Activated naive CD8-positive, alpha-beta T cell (primary cell): ENCODE data around the gene GPS1.

Source experiments
- H3K27ac Mint-ChIP-seq: one replicate; pipeline ENCODE4 v1.8.0; 2021; ENCODE audit warnings: mixed read lengths
- H3K27me3 Mint-ChIP-seq: one replicate; pipeline ENCODE4 v1.8.0; 2021; ENCODE audit warnings: mixed read lengths
- H3K36me3 Mint-ChIP-seq: one replicate; pipeline ENCODE4 v1.8.0; 2021; ENCODE audit warnings: mixed read lengths
- H3K4me1 Mint-ChIP-seq: one replicate; pipeline ENCODE4 v1.8.0; 2021; ENCODE audit warnings: low read depth, mixed read lengths
- H3K4me3 Mint-ChIP-seq: one replicate; pipeline ENCODE4 v1.8.0; 2021; ENCODE audit warnings: mild to moderate bottlenecking, mixed read lengths
- H3K9me3 Mint-ChIP-seq: one replicate; pipeline ENCODE4 v1.8.0; 2021; ENCODE audit warnings: low read depth, mixed read lengths

Gene GPS1

DNA sequence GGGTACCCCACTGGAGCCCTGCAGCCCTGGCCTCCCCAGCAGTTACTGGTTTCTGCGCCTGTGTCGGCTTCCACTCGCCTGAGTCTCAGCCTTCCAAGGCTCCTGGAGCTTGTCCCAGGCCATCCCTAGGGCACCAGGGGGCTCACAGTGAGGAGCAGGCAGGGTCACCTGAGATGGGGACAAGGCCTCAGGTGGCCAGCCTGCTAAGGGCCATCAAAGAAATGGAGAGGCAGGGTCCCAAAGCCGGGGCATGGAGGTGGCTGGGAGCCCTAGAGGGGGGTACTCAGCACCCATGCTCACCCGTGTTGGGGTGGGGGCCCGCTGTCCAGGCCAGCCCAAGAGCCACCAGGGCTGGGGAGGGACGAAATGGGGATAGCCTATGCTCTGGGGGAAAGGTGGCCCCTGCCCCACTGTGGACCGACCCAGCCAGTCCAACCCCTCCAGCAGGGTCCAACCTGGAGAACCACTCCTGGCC lies 45.0 kb downstream of the GPS1 start:
- Mint-ChIP-seq H3K27ac (no peak overlapping the region), H3K36me3 (no peaks in the 10 kb centered on the region), H3K4me1 (peaks cover 8% of the 10 kb centered on the region), H3K27me3 (no peaks in the 10 kb centered on the region), H3K9me3 (no peaks in the 10 kb centered on the region), H3K4me3 (peak overlapping the region; percentile 79)

DNA sequence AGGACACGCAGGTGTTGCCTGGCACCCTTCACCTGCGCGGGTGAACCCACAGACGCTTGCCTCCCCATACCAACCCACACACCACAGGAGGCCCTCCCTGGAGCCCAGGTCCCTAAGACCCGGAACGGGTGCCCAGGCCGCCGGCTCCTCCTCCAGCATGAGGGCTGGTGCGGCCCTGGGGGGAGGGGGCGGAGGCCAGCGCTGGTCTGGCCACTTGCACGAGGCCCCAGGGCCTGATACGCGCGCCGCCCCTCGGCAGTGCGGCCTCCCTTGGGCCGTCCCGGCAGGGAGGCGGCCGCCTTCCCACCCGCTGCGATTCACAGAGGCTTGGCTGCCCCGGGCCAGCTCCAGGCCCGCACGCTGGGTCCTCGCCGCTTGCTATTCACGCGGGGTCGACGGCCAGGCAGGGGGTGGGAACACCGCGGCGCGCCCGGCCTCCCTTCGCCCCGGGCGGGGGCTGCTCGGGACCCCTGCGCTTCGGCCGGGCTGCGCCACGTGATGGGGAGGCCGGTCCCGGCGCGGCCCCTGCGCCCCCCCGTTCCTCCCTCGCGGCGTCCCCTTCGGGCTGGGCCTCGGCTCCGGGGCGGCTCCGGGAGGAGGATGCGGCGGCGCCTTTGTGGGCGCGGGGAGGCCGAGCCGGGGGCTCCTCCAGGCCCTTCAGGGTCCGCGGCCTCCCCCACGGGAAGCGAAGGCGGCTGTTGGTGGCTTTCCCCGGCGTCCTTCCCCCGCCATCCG lies 45.7 kb downstream of the GPS1 start:
- Mint-ChIP-seq H3K36me3 (no peaks in the 10 kb centered on the region), H3K4me3 (peak overlapping the region; percentile 79), H3K9me3 (no peaks in the 10 kb centered on the region), H3K27me3 (no peaks in the 10 kb centered on the region), H3K27ac (no peak overlapping the region), H3K4me1 (peaks cover 8% of the 10 kb centered on the region)

DNA sequence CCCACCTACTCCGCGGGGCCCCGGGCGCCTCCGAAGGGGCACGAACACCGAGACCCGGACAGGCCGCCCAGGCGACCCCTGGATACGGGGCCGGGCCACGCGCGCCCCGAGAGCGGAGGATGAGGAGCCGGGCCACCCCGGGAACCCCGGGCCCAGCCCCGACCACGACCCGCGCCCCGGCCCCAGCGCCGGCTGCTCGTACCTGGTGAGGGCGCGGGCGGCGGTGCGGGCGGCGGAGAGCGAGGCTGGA lies 46.1 kb downstream of the GPS1 start:
- Mint-ChIP-seq H3K4me3 (peak overlapping the region; percentile 40), H3K4me1 (peaks cover 8% of the 10 kb centered on the region), H3K27ac (no peak overlapping the region), H3K36me3 (no peaks in the 10 kb centered on the region), H3K9me3 (no peaks in the 10 kb centered on the region), H3K27me3 (no peaks in the 10 kb centered on the region)

DNA sequence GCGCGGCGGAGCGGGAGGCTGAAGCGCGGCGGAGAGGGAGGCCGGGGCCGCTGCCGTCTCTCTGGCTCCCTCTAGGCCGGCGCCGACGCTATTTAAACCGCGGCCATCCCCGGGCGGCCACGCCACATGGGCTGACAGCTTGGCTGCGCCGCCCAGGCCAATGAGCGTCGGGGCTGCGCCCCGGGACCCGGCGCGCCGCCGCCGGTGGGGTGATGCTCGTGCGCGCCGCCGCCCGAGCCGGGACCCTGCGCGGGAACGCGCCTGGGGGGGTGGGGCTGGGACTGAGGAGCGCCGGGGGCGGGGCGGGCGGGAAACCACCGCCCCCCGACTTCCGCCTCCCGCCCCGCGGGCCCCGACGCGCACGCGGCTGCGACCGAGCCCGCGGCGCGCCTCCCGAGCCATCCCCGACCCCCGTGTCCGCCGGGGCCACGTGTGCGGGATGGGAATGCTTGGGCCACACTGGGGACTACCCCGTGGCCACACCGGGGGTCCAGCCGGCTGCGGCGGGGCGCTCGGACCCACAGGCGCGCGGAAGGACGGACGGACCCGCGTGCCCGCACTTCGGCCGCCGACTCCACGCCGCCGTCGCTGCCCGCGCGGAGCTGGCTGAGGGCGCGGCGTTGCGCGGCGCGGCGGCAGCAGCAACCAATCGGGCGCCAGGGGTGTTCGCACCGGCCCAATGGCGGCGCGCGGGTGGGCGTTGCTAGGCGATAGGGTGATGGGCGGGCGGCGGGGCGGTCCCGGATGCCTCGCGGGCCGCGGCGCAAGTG lies 46.7 kb downstream of the GPS1 start, which contains the start of gene FASN:
FASN (minus strand) TSS at position 68 of the 770 bp plus-strand sequence. CDS start 1,791 bp downstream, outside the sequence.
- Mint-ChIP-seq H3K9me3 (no peaks in the 10 kb centered on the region), H3K27me3 (no peaks in the 10 kb centered on the region), H3K4me3 (peak within 1 kb of the TSS; percentile 79), H3K4me1 (peaks cover 8% of the 10 kb centered on the region), H3K36me3 (no peaks in the 10 kb centered on the region), H3K27ac (no peak within 1 kb of the TSS)

DNA sequence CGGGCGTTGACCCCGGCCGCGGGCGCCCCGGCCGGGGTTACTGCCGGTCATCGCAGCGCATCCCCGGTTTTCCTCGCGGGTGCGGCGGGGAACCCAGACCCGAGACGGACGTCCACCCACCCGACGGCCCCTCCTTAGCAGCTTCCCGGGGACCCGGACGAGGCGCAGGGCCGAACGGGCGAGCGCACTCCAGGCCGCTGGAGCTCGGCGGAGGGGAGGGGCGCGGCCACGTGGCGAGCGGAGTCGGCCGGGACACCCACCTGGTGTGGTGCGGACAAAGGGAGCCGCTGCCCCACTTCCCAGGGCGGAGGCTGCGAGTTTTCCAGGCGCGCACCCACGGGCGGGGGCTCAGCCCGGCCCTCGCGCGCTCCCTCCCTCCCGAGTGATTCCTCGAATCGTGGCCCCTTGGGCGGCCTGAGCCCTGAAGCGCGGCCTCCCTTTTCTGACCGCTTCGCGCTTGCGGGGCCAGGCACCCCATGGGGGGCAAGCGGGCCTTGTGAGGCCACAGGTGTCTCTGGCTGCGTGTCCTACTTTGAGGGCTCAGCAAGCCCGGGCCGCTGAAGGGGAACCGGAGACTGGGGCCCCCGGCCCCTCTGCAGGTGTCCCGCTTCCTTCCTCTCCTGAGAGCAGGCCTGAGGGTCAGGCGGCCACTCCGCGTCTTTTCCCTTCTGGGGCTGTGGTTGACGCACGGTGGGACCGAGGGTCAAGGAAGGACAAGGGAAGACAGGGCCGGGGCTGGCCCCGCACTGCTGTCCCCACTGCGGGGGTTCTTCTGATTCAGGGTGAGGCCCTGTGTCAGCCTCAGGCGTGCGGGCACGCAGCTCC lies 47.5 kb downstream of the GPS1 start:
- no peaks in the 10 kb centered on the region for H3K9me3 Mint-ChIP-seq

DNA sequence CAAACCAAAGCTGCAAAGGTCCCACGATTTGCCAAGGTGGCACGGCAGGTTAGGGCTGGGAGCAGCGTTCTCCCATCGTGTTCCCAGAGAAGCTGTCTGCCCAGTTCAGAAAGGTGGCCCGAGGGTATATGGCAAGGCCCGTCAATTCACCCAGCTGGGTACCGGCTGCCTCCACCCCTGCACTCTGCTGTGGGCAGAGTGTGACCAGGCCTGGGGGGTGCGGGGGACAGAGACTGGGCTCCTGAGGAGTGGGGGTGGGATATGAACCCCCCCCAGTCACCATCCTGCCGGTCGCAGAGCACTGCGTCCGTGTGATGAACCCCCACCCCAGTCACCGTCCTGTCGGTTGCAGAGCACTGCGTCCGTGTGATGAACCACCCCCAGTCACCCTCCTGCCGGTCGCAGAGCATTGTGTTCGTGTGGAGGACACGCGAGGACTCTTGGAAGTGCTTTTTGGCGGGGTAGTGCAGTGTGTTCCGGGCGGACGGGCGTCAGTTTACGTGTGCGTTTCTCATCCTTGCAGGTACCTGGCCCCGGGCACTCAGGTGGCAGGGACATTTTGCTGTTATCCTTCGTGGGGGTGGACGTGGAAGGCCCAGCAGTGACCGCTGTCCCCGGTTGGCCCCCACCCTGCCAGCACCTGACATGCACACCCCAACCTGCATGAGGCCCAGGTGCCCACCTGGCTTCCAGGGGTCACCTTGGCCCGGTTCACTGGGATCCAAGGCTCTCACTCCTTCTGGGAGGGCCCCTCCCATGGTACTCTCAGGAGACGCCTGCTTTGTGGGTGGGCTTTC lies 49.0 kb downstream of the GPS1 start:
- peak overlapping the region; percentile 66 for H3K27ac Mint-ChIP-seq
- no peaks in the 10 kb centered on the region for H3K9me3 Mint-ChIP-seq
- H3K27me3 Mint-ChIP-seq: no peaks in the 10 kb centered on the region
- peaks cover 13% of the 10 kb centered on the region for H3K4me1 Mint-ChIP-seq
- no peaks in the 10 kb centered on the region for H3K36me3 Mint-ChIP-seq
- H3K4me3 Mint-ChIP-seq: peak overlapping the region; percentile 84

More for the DNA sequence above, 47.5 kb downstream of the GPS1 start:
- Mint-ChIP-seq H3K4me3 (peak overlapping the region; percentile 84), H3K36me3 (no peaks in the 10 kb centered on the region), H3K27me3 (no peaks in the 10 kb centered on the region), H3K27ac (peak overlapping the region; percentile 90), H3K4me1 (peaks cover 8% of the 10 kb centered on the region)

DNA sequence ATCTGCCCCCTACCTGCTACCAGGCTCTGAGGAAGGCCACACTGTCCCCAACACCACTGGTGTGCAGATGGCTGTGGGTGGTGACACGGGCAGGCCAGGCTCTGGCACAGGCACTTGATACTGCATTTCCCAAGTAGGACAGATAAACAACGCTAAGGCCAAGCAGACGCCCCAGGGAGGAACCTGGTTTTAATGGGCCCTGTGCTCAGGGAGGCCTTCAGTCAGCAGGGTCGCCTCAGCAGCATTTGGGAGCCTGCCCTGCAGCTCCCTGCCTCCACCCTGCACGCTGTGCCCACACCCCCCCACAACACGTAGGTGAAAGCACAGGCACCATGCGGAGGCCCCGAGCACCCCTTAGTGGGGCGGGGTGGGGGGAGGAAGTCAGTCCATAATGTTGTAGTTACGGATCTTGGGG lies 49.6 kb downstream of the GPS1 start:
- H3K27ac Mint-ChIP-seq: no peak overlapping the region
- no peaks in the 10 kb centered on the region for H3K36me3 Mint-ChIP-seq
- peaks cover 16% of the 10 kb centered on the region for H3K4me1 Mint-ChIP-seq
- peak overlapping the region; percentile 47 for H3K4me3 Mint-ChIP-seq
- no peaks in the 10 kb centered on the region for H3K27me3 Mint-ChIP-seq
- H3K9me3 Mint-ChIP-seq: no peaks in the 10 kb centered on the region

DNA sequence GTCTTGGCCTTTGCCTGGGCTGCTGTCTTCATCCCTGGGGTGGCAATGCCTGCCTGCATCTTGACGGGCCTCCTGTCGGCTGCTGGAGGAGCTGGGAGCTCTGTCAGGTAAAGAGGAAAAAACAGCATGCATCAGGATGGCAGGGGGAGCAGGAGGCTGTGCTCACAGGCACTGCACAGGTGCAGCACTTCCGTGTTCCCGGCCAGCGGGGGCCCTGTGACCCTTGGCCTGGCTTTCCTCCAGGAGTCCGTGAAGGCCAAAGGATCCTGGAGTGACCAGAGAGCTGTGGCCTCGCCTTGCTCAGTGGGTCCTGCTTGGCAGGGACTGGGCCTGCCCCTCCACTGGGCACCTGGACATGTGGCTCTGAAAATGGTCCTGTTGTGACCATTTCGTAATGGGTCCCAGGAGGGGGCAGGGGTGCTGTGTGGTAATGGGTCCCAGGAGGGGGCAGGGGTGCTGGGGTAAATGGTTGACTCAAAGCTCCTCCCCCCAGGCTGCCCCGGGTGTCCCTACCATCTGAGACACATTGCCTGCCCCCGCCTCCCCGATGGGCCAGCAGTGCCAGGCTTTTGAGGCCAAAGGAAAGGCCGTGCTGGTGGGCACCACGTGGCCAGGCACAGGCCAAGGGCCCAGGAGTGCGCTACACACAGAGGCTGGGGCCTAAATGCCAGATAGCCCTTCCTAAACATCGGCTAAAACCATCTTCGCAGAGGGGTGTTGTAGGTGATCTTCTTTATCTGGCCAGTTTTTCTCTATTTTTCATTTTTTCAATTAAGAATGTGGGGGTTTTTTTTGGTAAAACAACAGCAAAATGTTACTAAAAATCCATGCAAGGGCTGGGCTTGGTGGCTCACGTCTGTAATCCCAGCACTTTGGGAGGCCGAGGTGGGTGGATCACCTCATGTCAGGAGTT lies 50.3 kb downstream of the GPS1 start:
- no peak overlapping the region for H3K4me3 Mint-ChIP-seq
- H3K4me1 Mint-ChIP-seq: peaks cover 20% of the 10 kb centered on the region
- no peaks in the 10 kb centered on the region for H3K9me3 Mint-ChIP-seq
- H3K27me3 Mint-ChIP-seq: no peaks in the 10 kb centered on the region
- no peak overlapping the region for H3K27ac Mint-ChIP-seq
- no peaks in the 10 kb centered on the region for H3K36me3 Mint-ChIP-seq

DNA sequence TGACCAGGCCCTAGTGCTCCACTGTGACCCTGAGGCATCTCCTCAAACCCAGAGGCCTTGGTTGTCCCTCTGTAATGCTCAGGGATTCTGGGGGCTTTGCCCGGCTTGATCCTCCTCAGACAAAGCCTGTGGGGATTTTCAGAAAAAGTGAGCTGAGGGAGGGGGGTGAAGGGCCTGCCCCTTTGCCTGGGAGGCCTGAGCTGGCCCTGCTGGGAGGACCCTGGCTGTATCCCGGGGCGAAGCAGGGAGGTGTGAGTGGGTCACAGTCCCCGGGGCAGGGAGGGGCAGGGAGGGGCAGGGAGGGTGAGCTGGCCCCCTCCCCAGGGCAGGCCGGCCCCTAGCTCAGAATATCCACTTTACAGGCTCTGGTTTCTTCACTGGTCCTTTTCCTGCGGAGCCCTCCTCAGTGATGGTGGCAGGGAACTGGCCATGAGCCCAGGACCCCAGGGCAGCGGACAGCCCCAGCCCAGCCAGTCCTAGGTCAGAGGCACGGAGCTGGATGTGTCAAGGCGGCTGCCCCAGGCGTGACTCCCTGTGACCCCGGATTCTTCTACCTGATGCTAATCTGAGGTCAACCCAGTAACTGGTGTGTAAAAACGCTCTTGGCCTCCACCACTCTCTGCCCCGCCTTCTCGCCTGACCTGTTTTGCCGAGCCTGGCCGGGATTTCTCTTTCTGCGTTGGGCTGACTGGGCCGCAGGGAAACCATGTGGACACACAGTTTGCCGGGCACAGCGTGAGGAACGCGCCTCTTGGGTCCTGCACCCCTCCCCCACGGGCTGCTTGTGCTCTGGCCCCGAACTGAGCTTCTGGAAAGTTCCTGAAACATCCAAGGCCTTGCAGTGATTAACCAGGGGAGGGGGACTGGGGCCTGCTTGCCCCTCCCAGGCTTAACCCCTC lies 52.1 kb downstream of the GPS1 start:
- no peaks in the 10 kb centered on the region for H3K9me3 Mint-ChIP-seq
- H3K27me3 Mint-ChIP-seq: no peaks in the 10 kb centered on the region
- peaks cover 24% of the 10 kb centered on the region for H3K4me1 Mint-ChIP-seq
- H3K27ac Mint-ChIP-seq: no peak overlapping the region
- H3K36me3 Mint-ChIP-seq: no peaks in the 10 kb centered on the region
- H3K4me3 Mint-ChIP-seq: no peak overlapping the region

DNA sequence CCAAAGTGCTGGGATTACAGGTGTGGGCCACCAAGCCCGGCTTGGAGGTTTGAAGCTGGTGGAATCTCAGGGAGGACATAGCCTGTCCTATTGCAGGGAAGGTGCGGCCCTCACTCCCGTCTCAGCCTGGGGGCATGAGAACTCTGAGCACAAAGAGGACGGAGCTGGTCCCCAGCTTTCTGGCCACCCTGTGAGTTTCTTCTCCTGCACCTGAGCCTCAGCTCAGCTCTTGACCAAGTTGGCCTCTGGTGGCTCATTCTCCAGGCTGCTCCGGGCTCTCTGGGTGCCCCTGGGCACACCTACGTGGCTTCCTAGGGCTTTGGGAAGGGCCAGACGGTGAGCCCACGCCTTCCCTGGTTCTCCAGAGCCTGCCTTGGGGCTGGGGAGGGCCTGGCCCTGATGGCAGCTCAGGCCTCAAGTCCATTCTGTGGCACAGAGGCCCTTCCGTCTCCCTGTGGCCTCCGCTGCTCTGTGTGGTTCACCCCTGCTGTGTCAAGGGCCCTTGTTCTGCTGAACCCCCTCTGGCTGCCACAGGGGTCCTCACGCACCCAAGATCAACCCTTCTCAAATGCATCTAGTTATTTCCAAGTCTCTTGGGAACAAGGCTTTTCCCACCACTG lies 53.2 kb downstream of the GPS1 start:
- Mint-ChIP-seq H3K27ac (peak overlapping the region; percentile 68), H3K27me3 (no peaks in the 10 kb centered on the region), H3K4me1 (peaks cover 26% of the 10 kb centered on the region), H3K36me3 (no peaks in the 10 kb centered on the region), H3K9me3 (no peaks in the 10 kb centered on the region), H3K4me3 (peak overlapping the region; percentile 53)

DNA sequence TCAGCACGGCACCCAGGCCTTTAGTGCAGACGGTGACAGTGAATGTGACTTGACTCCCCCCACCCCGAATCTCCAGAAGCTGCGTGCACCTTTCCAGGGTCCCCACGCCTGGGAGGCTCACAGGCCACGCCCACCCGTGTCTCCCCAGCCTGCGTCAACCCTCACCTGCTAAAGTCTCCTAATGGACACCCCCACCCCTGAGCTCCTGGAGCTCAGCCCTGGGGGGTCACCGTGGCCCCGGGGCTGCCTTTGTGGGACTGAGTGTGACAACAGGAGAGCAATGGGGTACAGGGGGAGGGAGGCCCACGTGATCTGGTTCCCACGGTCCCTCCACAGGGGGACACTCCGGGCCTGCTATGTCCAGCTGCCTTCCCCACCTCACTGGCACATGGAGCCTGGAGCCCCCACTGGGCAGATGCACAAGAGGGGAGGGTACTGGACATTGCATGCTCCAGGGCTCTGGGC lies 53.8 kb downstream of the GPS1 start:
- Mint-ChIP-seq H3K9me3 (no peaks in the 10 kb centered on the region), H3K27ac (peak overlapping the region; percentile 68), H3K36me3 (no peaks in the 10 kb centered on the region), H3K4me1 (peaks cover 27% of the 10 kb centered on the region), H3K4me3 (peak overlapping the region; percentile 90), H3K27me3 (no peaks in the 10 kb centered on the region)

DNA sequence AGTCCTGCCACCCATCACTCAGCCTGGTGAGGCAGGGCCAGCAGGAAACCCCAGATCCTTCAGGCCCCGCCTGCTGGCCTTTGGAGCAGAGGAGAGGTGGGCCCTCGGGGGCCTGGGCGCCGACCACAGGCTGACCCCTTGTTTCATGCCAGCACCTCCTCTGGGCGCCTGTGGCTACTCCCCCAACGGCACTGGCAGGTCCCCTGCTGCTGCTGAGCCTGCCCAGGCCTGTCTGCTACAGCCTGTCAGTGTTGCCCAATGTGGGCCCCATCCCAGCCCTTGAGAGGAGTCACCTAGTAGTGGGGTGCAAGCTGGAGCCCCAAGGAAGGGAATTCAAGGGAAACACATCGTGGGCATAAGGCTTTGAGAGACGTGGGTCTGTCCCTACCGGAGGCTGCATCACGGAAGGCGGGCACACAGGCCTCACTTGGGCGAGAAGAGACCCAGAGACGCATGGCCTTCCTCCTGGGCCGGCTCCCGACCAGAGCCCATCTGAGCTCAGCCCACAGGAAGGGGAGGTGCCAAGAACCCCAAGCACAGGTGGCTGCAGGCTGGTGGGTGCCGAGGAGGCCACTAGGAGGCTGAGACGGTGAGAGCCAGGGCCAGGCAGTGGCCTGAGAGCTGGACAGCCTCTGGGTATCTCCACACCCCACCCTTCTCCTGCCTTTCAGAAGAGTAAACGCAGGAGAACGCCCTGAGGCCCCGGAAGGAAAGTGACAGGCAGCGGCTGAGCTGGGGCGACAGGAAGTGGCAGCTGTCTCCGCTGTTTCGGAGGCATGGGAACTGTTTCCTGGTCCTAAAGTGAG lies 54.4 kb downstream of the GPS1 start:
- Mint-ChIP-seq H3K27ac (peak overlapping the region; percentile 92), H3K4me3 (peak overlapping the region; percentile 90), H3K9me3 (no peaks in the 10 kb centered on the region), H3K27me3 (no peaks in the 10 kb centered on the region), H3K4me1 (peaks cover 29% of the 10 kb centered on the region), H3K36me3 (no peaks in the 10 kb centered on the region)
